Type B pancreatic cell (in vitro differentiated cells): Measurements from ENCODE around the gene STK17B. TPM values are rescaled to one million over a fixed set of nuclear protein-coding genes. Genes with fewer than 3 reads are reported as not detected.

Experiments used
- DNase-seq: peaks from one replicate; pipeline ENCODE4 v3.0.0; 2021; ENCODE audit warnings: mixed read lengths; ENCODE audit not compliant: unreplicated experiment; ENCODE audit errors: extremely low spot score
- H3K27ac Mint-ChIP-seq: 2 replicates; pipeline ENCODE4 v1.8.0; 2021; ENCODE audit warnings: mild to moderate bottlenecking, mixed read lengths
- H3K27me3 Mint-ChIP-seq: 2 replicates; pipeline ENCODE4 v1.8.0; 2021; ENCODE audit warnings: mixed read lengths
- H3K36me3 Mint-ChIP-seq: 2 replicates; pipeline ENCODE4 v1.8.0; 2021; ENCODE audit warnings: mixed read lengths
- H3K4me1 Mint-ChIP-seq: one replicate; pipeline ENCODE4 v1.8.0; 2021; ENCODE audit warnings: mixed read lengths; ENCODE audit not compliant: unreplicated experiment
- H3K4me3 Mint-ChIP-seq: 2 replicates; pipeline ENCODE4 v1.8.0; 2021; ENCODE audit warnings: mild to moderate bottlenecking, mixed read lengths
- H3K9me3 Mint-ChIP-seq: 2 replicates; pipeline ENCODE4 v1.8.0; 2021; ENCODE audit warnings: mixed read lengths
- CTCF ChIP-seq: fragments of 200-600 bp; sonication (generic); conservative IDR thresholded peaks from 2 replicates; pipeline ENCODE4 v1.5.0; 2021; ENCODE audit warnings: antibody characterized with exemption, mild to moderate bottlenecking
- total RNA-seq: library from RNA; stranded (reverse); gene quantifications from 2 replicates; pipeline ENCODE4 v1.2.1, GENCODE V29; 2021; ENCODE audit warnings: low replicate concordance

The STK17B gene
- total RNA-seq, 1 donor from 2014 or later: 20.0 TPM

- H3K36me3 Mint-ChIP-seq: peaks cover 12% of the 10 kb centered on the region
- no peak for DNase-seq
- no peak for TF ChIP-seq CTCF
- H3K4me3 Mint-ChIP-seq: no peak overlapping the region
- H3K27ac Mint-ChIP-seq: no peak overlapping the region
- no peaks in the 10 kb centered on the region for H3K9me3 Mint-ChIP-seq
- peaks cover 11% of the 10 kb centered on the region for H3K4me1 Mint-ChIP-seq
- no peaks in the 10 kb centered on the region for H3K27me3 Mint-ChIP-seq
Measured at GRCh38 chr2:196205881-196206435, 34.6 kb upstream of the STK17B start.

GRCh38 chr2:196205011-196205766 is 33.8 kb upstream of the STK17B start:
- no peak for DNase-seq
- Mint-ChIP-seq H3K27me3 (no peaks in the 10 kb centered on the region), H3K9me3 (no peaks in the 10 kb centered on the region), H3K4me3 (no peak overlapping the region), H3K36me3 (peaks cover 10% of the 10 kb centered on the region), H3K4me1 (peaks cover 10% of the 10 kb centered on the region), H3K27ac (no peak overlapping the region)
- TF ChIP-seq CTCF: no peak

GRCh38 chr2:196201229-196202009 is 30.0 kb upstream of the STK17B start:
- no peak overlapping the region for H3K27ac Mint-ChIP-seq
- H3K27me3 Mint-ChIP-seq: no peaks in the 10 kb centered on the region
- TF ChIP-seq CTCF: no peak

GRCh38 chr2:196200557-196200956 is 29.2 kb upstream of the STK17B start:
- Mint-ChIP-seq H3K27me3 (no peaks in the 10 kb centered on the region), H3K4me1 (no peaks in the 10 kb centered on the region), H3K27ac (no peak overlapping the region), H3K4me3 (no peak overlapping the region), H3K36me3 (no peaks in the 10 kb centered on the region), H3K9me3 (no peaks in the 10 kb centered on the region)
- TF ChIP-seq CTCF: no peak
- DNase-seq: no peak

More at GRCh38 chr2:196201229-196202009, 30.0 kb upstream of the STK17B start:
- DNase-seq: no peak
- peaks cover 5% of the 10 kb centered on the region for H3K4me1 Mint-ChIP-seq
- H3K36me3 Mint-ChIP-seq: no peaks in the 10 kb centered on the region
- no peaks in the 10 kb centered on the region for H3K9me3 Mint-ChIP-seq
- no peak overlapping the region for H3K4me3 Mint-ChIP-seq

- Mint-ChIP-seq H3K27ac (no peak overlapping the region), H3K36me3 (no peaks in the 10 kb centered on the region), H3K4me1 (no peaks in the 10 kb centered on the region), H3K27me3 (no peaks in the 10 kb centered on the region), H3K9me3 (no peaks in the 10 kb centered on the region), H3K4me3 (no peak overlapping the region)
- DNase-seq: no peak
- TF ChIP-seq CTCF: no peak
Measured at GRCh38 chr2:196195758-196196157, 24.4 kb upstream of the STK17B start.
